SK-N-SH treated with all-trans-retinoic acid at 6 μM for 48 hours (cell line): Measurements from ENCODE around the gene IPPK.

ENCODE experiments used
- ARNTL ChIP-seq: fragments of 450-650 bp; formaldehyde crosslinking; IDR thresholded peaks from 2 replicates; pipeline ENCODE4 v1.5.0; 2020; ENCODE audit warnings: low read depth, mild to moderate bottlenecking, moderate library complexity, borderline replicate concordance
- BACH2 ChIP-seq: fragments of 250-450 bp; sonication (Bioruptor Pico); IDR thresholded peaks from 2 replicates; pipeline ENCODE4 v1.9.0; 2021; ENCODE audit warnings: mild to moderate bottlenecking, borderline replicate concordance
- CREB5 ChIP-seq: fragments of 250-450 bp; sonication (Bioruptor Pico); IDR thresholded peaks from 2 replicates; pipeline ENCODE4 v1.5.1; 2020; ENCODE audit warnings: low read depth, mild to moderate bottlenecking, moderate library complexity
- ESRRG ChIP-seq: fragments of 250-450 bp; sonication (Bioruptor Pico); IDR thresholded peaks from 2 replicates; pipeline ENCODE4 v1.6.1; 2021; ENCODE audit warnings: mild to moderate bottlenecking
- GLIS3 ChIP-seq: fragments of 250-450 bp; sonication (Bioruptor Pico); IDR thresholded peaks from 2 replicates; pipeline ENCODE4 v1.5.0; 2020; ENCODE audit warnings: mild to moderate bottlenecking, moderate library complexity
- ISL1 ChIP-seq: fragments of 250-450 bp; sonication (Bioruptor Pico); IDR thresholded peaks from 2 replicates; pipeline ENCODE4 v2.1.2; 2022; ENCODE audit warnings: mild to moderate bottlenecking, moderate library complexity
- PATZ1 ChIP-seq: fragments of 250-450 bp; sonication (Bioruptor Pico); IDR thresholded peaks from 2 replicates; pipeline ENCODE4 v1.8.0; 2020; ENCODE audit warnings: mild to moderate bottlenecking, moderate library complexity, borderline replicate concordance
- TCF4 ChIP-seq: fragments of 250-450 bp; sonication (Bioruptor Pico); IDR thresholded peaks from 2 replicates; pipeline ENCODE4 v1.8.0; 2021; ENCODE audit warnings: mild to moderate bottlenecking, moderate library complexity, borderline replicate concordance
- ZC3H10 ChIP-seq: fragments of 250-450 bp; sonication (Bioruptor Pico); IDR thresholded peaks from 2 replicates; pipeline ENCODE4 v1.5.1; 2021; ENCODE audit warnings: mild to moderate bottlenecking, moderate library complexity
- ZFP3 ChIP-seq: fragments of 250-450 bp; sonication (Bioruptor Pico); IDR thresholded peaks from 2 replicates; pipeline ENCODE4 v1.5.0; 2020; ENCODE audit warnings: mild to moderate bottlenecking, moderate library complexity
- ZFP30 ChIP-seq: fragments of 450-650 bp; formaldehyde crosslinking; IDR thresholded peaks from 2 replicates; pipeline ENCODE4 v1.5.0; 2022; ENCODE audit warnings: mild to moderate bottlenecking, moderate library complexity
- ZNF565 ChIP-seq: fragments of 450-650 bp; formaldehyde crosslinking; conservative IDR thresholded peaks from 2 replicates; pipeline ENCODE4 v1.5.0; 2020; ENCODE audit warnings: low read depth, mild to moderate bottlenecking, moderate library complexity

- no peak for TF ChIP-seq PATZ1 (CRISPR knock-in tag)
- TF ChIP-seq ZFP3 (CRISPR knock-in tag), result no peak
- no peak for TF ChIP-seq ZC3H10
- no peak for TF ChIP-seq ESRRG (CRISPR knock-in tag)
- no peak for TF ChIP-seq ZFP30
- no peak for TF ChIP-seq ISL1
- no peak for TF ChIP-seq ZNF565 (CRISPR knock-in tag)
- TF ChIP-seq BACH2 (CRISPR knock-in tag), result no peak
- TF ChIP-seq ARNTL (CRISPR knock-in tag), result no peak
- TF ChIP-seq CREB5 (CRISPR knock-in tag), result no peak
- TF ChIP-seq TCF4 (CRISPR knock-in tag), result no peak
- no peak for TF ChIP-seq GLIS3 (CRISPR knock-in tag)
Observed at GRCh38 chr9:92658611-92659010, 11.3 kb downstream of the IPPK start.
